ENCODE measurements around the gene KCNAB2. TPM values are rescaled to one million over a fixed set of nuclear protein-coding genes. Genes with fewer than 3 reads are reported as not detected.
A peak's percentile ranks its signal among the peaks of the same experiment; 100 is the strongest.
"Not testable (repeated sequence)": the region's sequence is repeated elsewhere in the genome, so short reads cannot be mapped to it uniquely, and the experiment has no call there.

The KCNAB2 gene
- total RNA-seq, 1 donor, result 4.0 TPM

- DNase-seq (ENCODE audit: low read depth), result peak; percentile 20
- H3K4me3 ChIP-seq (ENCODE audit: low read depth, low read length), result no peak overlapping the region
- no peak for TF ChIP-seq CTCF (IDR thresholded peaks at IDR 0.05; ENCODE audit: insufficient read depth, low read length)
These were observed 29.4 kb upstream of the KCNAB2 start for GRCh38 chr1:6016191-6016865.

- DNase-seq (ENCODE audit: low read depth); H3K4me3 ChIP-seq (ENCODE audit: low read depth, low read length): not testable (repeated sequence)
These were observed 28.0 kb upstream of the KCNAB2 start for GRCh38 chr1:6017654-6018053.

- H3K4me3 ChIP-seq (ENCODE audit: low read depth, low read length), result no peak overlapping the region
- no peak for TF ChIP-seq CTCF (IDR thresholded peaks at IDR 0.05; ENCODE audit: insufficient read depth, low read length)
- DNase-seq (ENCODE audit: low read depth), result no peak
These were observed 26.4 kb upstream of the KCNAB2 start for GRCh38 chr1:6019166-6019845.

- TF ChIP-seq CTCF (IDR thresholded peaks at IDR 0.05; ENCODE audit: insufficient read depth, low read length), result no peak
- H3K4me3 ChIP-seq (ENCODE audit: low read depth, low read length), result no peak overlapping the region
These were observed 23.5 kb upstream of the KCNAB2 start for GRCh38 chr1:6022193-6022592.

GRCh38 chr1:6023346-6023745 lies 22.3 kb upstream of the KCNAB2 start:
- H3K4me3 ChIP-seq (ENCODE audit: low read depth, low read length), result no peak overlapping the region
- no peak for TF ChIP-seq CTCF (IDR thresholded peaks at IDR 0.05; ENCODE audit: insufficient read depth, low read length)

More at GRCh38 chr1:6022193-6022592, 23.5 kb upstream of the KCNAB2 start:
- DNase-seq (ENCODE audit: low read depth), result no peak

GRCh38 chr1:6024376-6024775 lies 21.3 kb upstream of the KCNAB2 start:
- no peak for DNase-seq (ENCODE audit: low read depth)
- no peak for TF ChIP-seq CTCF (IDR thresholded peaks at IDR 0.05; ENCODE audit: insufficient read depth, low read length)
- H3K4me3 ChIP-seq (ENCODE audit: low read depth, low read length), result no peak overlapping the region

More at GRCh38 chr1:6023346-6023745, 22.3 kb upstream of the KCNAB2 start:
- DNase-seq (ENCODE audit: low read depth), result no peak

- DNase-seq (ENCODE audit: low read depth), result no peak
- TF ChIP-seq CTCF (IDR thresholded peaks at IDR 0.05; ENCODE audit: insufficient read depth, low read length), result no peak
These were observed 20.2 kb upstream of the KCNAB2 start for GRCh38 chr1:6025269-6026094.

More at GRCh38 chr1:6025269-6026094, 20.2 kb upstream of the KCNAB2 start:
- H3K4me3 ChIP-seq (ENCODE audit: low read depth, low read length), result no peak overlapping the region

Data from fibroblast of the aortic adventitia (primary cell).